Fibroblast of the aortic adventitia (primary cell): Measurements from ENCODE around the gene CRAT. TPM values are rescaled to one million over a fixed set of nuclear protein-coding genes. Genes with fewer than 3 reads are reported as not detected.

Experiments used
- DNase-seq: peaks from one replicate; pipeline ENCODE4 v3.0.0-alpha.2; 2010; ENCODE audit warnings: low read depth
- H3K4me3 ChIP-seq: 2 replicates; pipeline ENCODE4 v1.5.1; 2011; ENCODE audit warnings: low read depth, mild to moderate bottlenecking, control low read depth, low read length, moderate library complexity
- CTCF ChIP-seq: IDR thresholded peaks from 2 replicates; pipeline ENCODE4 v1.5.1; 2011; ENCODE audit warnings: mild to moderate bottlenecking, low read length, control low read depth, inconsistent platforms; ENCODE audit not compliant: insufficient read depth
- total RNA-seq: library from RNA; depleted of rRNA; stranded (reverse); fragments of >200 nt; gene quantifications from 2 replicates; pipeline ENCODE4 v1.2.3, GENCODE V29; 2012; ENCODE audit warnings: low replicate concordance

Gene CRAT
- total RNA-seq, 1 donor, result 66.0 TPM

- DNase-seq, result no peak
- H3K4me3 ChIP-seq, result no peak overlapping the region
- no peak for TF ChIP-seq CTCF
Observed at GRCh38 chr9:129070696-129071525, 39.7 kb downstream of the CRAT start.

- no peak for DNase-seq
- TF ChIP-seq CTCF, result no peak
- no peak overlapping the region for H3K4me3 ChIP-seq
Observed at GRCh38 chr9:129069862-129070641, 40.5 kb downstream of the CRAT start.

GRCh38 chr9:129068990-129069861 is 41.4 kb downstream of the CRAT start:
- TF ChIP-seq CTCF, result no peak
- no peak overlapping the region for H3K4me3 ChIP-seq
- no peak for DNase-seq

- DNase-seq, result no peak
- TF ChIP-seq CTCF, result no peak
- no peak overlapping the region for H3K4me3 ChIP-seq
Observed at GRCh38 chr9:129068110-129068509, 42.5 kb downstream of the CRAT start.

- no peak overlapping the region for H3K4me3 ChIP-seq
- TF ChIP-seq CTCF, result no peak
- no peak for DNase-seq
Observed at GRCh38 chr9:129064499-129064908, 46.1 kb downstream of the CRAT start.

GRCh38 chr9:129063061-129063460 is 47.5 kb downstream of the CRAT start:
- no peak overlapping the region for H3K4me3 ChIP-seq
- TF ChIP-seq CTCF, result no peak
- DNase-seq, result no peak
